Measurements from ENCODE around the gene ABHD3. TPM values are rescaled to one million over a fixed set of nuclear protein-coding genes. Genes with fewer than 3 reads are reported as not detected.
A peak's percentile ranks its signal among the peaks of the same experiment; 100 is the strongest.

Gene ABHD3
- total and polyA plus RNA-seq, 4 experiments from 2014 or later = 35.0 to 65.6 (median 53.5) TPM

- Mint-ChIP-seq H3K4me3 (peak overlapping the region; percentile 86 to 92 (median 88)), H3K27me3 (no peaks in the 10 kb centered on the region), H3K27ac (peak overlapping the region; percentile 16 to 93 (median 87)), H3K4me1 (peaks cover 37 to 75% (median 54%) of the 10 kb centered on the region in 4 donors), H3K9me3 (peaks cover 0 to 2% (median 0%) of the 10 kb centered on the region in 8 donors), H3K36me3 (peaks cover 0 to 6% of the 10 kb centered on the region in 2 donors)
- peak in 1 of 5 donors; percentile 34 for DNase-seq
- H3K9me3 ChIP-seq (ENCODE audit: control insufficient read depth in 1 of 2, low read length in 2 of 2) = no peaks in the 10 kb centered on the region
- no peaks in the 10 kb centered on the region for H3K36me3 ChIP-seq (ENCODE audit: insufficient read depth, low read length)
- ChIA-PET POLR2A (ENCODE audit: partially characterized antibody) (interaction anchor here (0.6 to 6.4 kb wide), 7 partner anchors 10 to 142 kb away, joined by 3 to 77 read pairs (median 6); partner anchors contain the start of genes ABHD3, ESCO1 and SNRPD1), CTCF (ENCODE audit: partially characterized antibody) (interaction anchor here (0.7 to 3.0 kb wide), 4 partner anchors 38 to 141 kb away, joined by 3 to 21 read pairs (median 5); partner anchors contain the start of genes ABHD3 and ESCO1)
- H3K4me1 ChIP-seq (ENCODE audit: insufficient read depth, low read length) = peaks cover 59% of the 10 kb centered on the region
- H3K4me3 ChIP-seq (ENCODE audit: low read length in 2 of 2) = peak overlapping the region in 1 of 2 donors; percentile 100
- H3K27ac ChIP-seq (ENCODE audit: low read depth, low read length) = peak overlapping the region; percentile 94
- intact Hi-C loops (cut with micrococcal nuclease) = no loop called here
- H3K27me3 ChIP-seq (ENCODE audit: insufficient read depth, low read length) = no peaks in the 10 kb centered on the region
These were observed 37.7 kb upstream of the ABHD3 start for GRCh38 chr18:21742315-21742687.

DNA sequence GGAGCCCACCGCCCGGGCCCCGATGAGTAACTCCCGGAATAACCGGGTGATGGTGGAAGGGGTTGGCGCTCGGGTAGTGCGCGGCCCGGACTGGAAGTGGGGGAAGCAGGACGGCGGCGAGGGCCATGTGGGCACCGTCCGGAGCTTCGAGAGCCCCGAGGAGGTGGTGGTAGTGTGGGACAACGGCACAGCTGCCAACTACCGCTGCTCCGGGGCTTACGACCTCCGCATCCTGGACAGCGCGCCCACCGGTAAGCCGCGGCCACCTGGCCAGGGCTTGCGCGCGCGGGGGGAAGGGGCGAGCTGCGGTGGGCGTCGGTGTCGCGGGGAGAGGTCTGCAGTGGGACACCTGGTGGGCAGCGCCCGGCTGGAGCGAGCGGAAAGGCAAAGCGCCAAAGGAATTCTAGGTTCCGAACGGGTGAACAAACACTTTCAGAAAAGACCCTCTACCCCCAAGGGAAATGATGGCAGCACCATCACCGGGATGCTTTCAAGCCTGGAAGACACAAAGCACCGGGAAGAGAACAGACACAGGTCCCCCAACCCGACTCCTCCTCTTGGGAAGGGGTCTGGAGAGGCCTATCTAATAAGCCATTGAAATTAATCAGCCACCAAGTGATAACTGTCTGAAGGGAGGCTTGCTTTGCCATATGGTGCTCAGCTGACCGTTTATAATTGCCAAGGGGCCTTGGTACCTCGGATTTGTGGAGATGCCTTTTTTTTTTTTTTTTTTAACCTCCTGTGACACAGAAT is 37.2 kb upstream of the ABHD3 start:
- Mint-ChIP-seq H3K9me3 (peaks cover 0 to 5% (median under 1%) of the 10 kb centered on the region in 8 donors), H3K36me3 (peaks cover 2 to 6% of the 10 kb centered on the region in 2 donors), H3K4me1 (peaks cover 34 to 70% (median 49%) of the 10 kb centered on the region in 4 donors), H3K4me3 (peak overlapping the region; percentile 86 to 92 (median 88)), H3K27me3 (no peaks in the 10 kb centered on the region), H3K27ac (peak overlapping the region; percentile 75 to 93 (median 88))
- Histone ChIP-seq H3K36me3 (ENCODE audit: insufficient read depth, low read length) (no peaks in the 10 kb centered on the region), H3K4me3 (ENCODE audit: low read length in 2 of 2) (peak overlapping the region in 1 of 2 donors; percentile 100), H3K4me1 (ENCODE audit: insufficient read depth, low read length) (peaks cover 54% of the 10 kb centered on the region), H3K27me3 (ENCODE audit: insufficient read depth, low read length) (no peaks in the 10 kb centered on the region), H3K9me3 (ENCODE audit: control insufficient read depth in 1 of 2, low read length in 2 of 2) (no peaks in the 10 kb centered on the region), H3K27ac (ENCODE audit: low read depth, low read length) (peak overlapping the region; percentile 94)
- intact Hi-C loops (cut with micrococcal nuclease) = loop anchor here (2.0 kb wide), 2 partner anchors 59 to 631 kb away; partner anchors contain the start of gene ROCK1
- POLR2A ChIA-PET (ENCODE audit: partially characterized antibody) = interaction anchor here (0.6 to 6.4 kb wide), 11 partner anchors 10 to 142 kb away, joined by 3 to 77 read pairs (median 6); partner anchors contain the start of genes ABHD3, ESCO1 and SNRPD1
- DNase-seq = peak in 3 of 5 donors; percentile 17 to 43 (median 21)
- CTCF ChIA-PET (ENCODE audit: partially characterized antibody) = interaction anchor here (0.7 to 3.0 kb wide), 5 partner anchors 37 to 141 kb away, joined by 3 to 21 read pairs (median 4); partner anchors contain the start of genes ABHD3 and ESCO1

GRCh38 chr18:21741312-21741561 is 36.7 kb upstream of the ABHD3 start:
- peak overlapping the region in 1 of 2 donors; percentile 100 for H3K4me3 ChIP-seq (ENCODE audit: low read length in 2 of 2)
- POLR2A ChIA-PET (ENCODE audit: partially characterized antibody) = interaction anchor here (0.7 to 6.4 kb wide), 8 partner anchors 9 to 141 kb away, joined by 3 to 77 read pairs (median 7); partner anchors contain the start of genes ABHD3 and ESCO1

GRCh38 chr18:21740538-21741311 is 36.2 kb upstream of the ABHD3 start, which contains the start of gene MIB1:
Gene MIB1 (plus strand): TSS chr18:21740792. CDS start chr18:21741584, 792 bp downstream.
- ChIA-PET CTCF (ENCODE audit: partially characterized antibody) (interaction anchor here (0.7 to 3.0 kb wide), 13 partner anchors 8 to 181 kb away, joined by 3 to 21 read pairs (median 4); partner anchors contain the start of genes ABHD3, ESCO1 and SNRPD1), POLR2A (ENCODE audit: partially characterized antibody) (interaction anchor here (0.6 to 6.4 kb wide), 16 partner anchors 9 to 141 kb away, joined by 3 to 77 read pairs (median 4); partner anchors contain the start of genes ABHD3, ESCO1 and SNRPD1)
- Mint-ChIP-seq H3K4me1 (peaks cover 29 to 70% (median 47%) of the 10 kb centered on the region in 4 donors), H3K27ac (peak within 1 kb of the TSS; percentile 91 to 98 (median 97)), H3K27me3 (no peaks in the 10 kb centered on the region), H3K4me3 (peak within 1 kb of the TSS; percentile 94 to 98 (median 95)), H3K9me3 (peaks cover 0 to 11% (median 2%) of the 10 kb centered on the region in 8 donors), H3K36me3 (peaks cover 3 to 6% of the 10 kb centered on the region in 2 donors)
- intact Hi-C loops (cut with micrococcal nuclease) = loop anchor here (1.0 to 2.0 kb wide), 5 partner anchors 36 to 630 kb away; partner anchors contain the start of genes ABHD3, ESCO1, ROCK1 and SNRPD1
- H3K9me3 ChIP-seq (ENCODE audit: control insufficient read depth in 1 of 2, low read length in 2 of 2) = no peaks in the 10 kb centered on the region
- peak within 1 kb of the TSS; percentile 94 for H3K27ac ChIP-seq (ENCODE audit: low read depth, low read length)
- peak; percentile 97 to 99 (median 98) for DNase-seq
- H3K27me3 ChIP-seq (ENCODE audit: insufficient read depth, low read length) = no peaks in the 10 kb centered on the region
- peak within 1 kb of the TSS in 1 of 2 donors; percentile 100 for H3K4me3 ChIP-seq (ENCODE audit: low read length in 2 of 2)
- H3K36me3 ChIP-seq (ENCODE audit: insufficient read depth, low read length) = no peaks in the 10 kb centered on the region
- peaks cover 47% of the 10 kb centered on the region for H3K4me1 ChIP-seq (ENCODE audit: insufficient read depth, low read length)

More at GRCh38 chr18:21741312-21741561, 36.7 kb upstream of the ABHD3 start:
- H3K9me3 Mint-ChIP-seq = peaks cover 0 to 10% (median 2%) of the 10 kb centered on the region in 8 donors
- Histone ChIP-seq H3K27ac (ENCODE audit: low read depth, low read length) (peak overlapping the region; percentile 94), H3K9me3 (ENCODE audit: control insufficient read depth in 1 of 2, low read length in 2 of 2) (no peaks in the 10 kb centered on the region), H3K27me3 (ENCODE audit: insufficient read depth, low read length) (no peaks in the 10 kb centered on the region), H3K4me1 (ENCODE audit: insufficient read depth, low read length) (peaks cover 49% of the 10 kb centered on the region), H3K36me3 (ENCODE audit: insufficient read depth, low read length) (no peaks in the 10 kb centered on the region)
- peaks cover 31 to 70% (median 47%) of the 10 kb centered on the region in 4 donors for H3K4me1 Mint-ChIP-seq
- H3K27ac Mint-ChIP-seq = no peak overlapping the region
- CTCF ChIA-PET (ENCODE audit: partially characterized antibody) = interaction anchor here (1.7 to 3.0 kb wide), 2 partner anchors 138 to 140 kb away, joined by 4 to 21 read pairs; partner anchors contain the start of gene ESCO1
- H3K36me3 Mint-ChIP-seq = peaks cover 3 to 6% of the 10 kb centered on the region in 2 donors
- no peaks in the 10 kb centered on the region for H3K27me3 Mint-ChIP-seq
- no peak for DNase-seq
- intact Hi-C loops (cut with micrococcal nuclease) = loop anchor here (2.0 kb wide), 2 partner anchors 58 to 630 kb away; partner anchors contain the start of gene ROCK1
- H3K4me3 Mint-ChIP-seq = peak overlapping the region in 5 of 8 donors; percentile 86 to 88 (median 88)

- H3K4me1 ChIP-seq (ENCODE audit: insufficient read depth, low read length) = peaks cover 45% of the 10 kb centered on the region
- ChIA-PET CTCF (ENCODE audit: partially characterized antibody) (interaction anchor here (0.7 to 3.0 kb wide), 15 partner anchors 8 to 181 kb away, joined by 3 to 21 read pairs (median 4); partner anchors contain the start of genes ABHD3, ESCO1 and SNRPD1), POLR2A (ENCODE audit: partially characterized antibody) (interaction anchor here (0.6 to 6.4 kb wide), 12 partner anchors 8 to 140 kb away, joined by 3 to 77 read pairs (median 6); partner anchors contain the start of genes ABHD3, ESCO1 and SNRPD1)
- Mint-ChIP-seq H3K9me3 (peaks cover 0 to 11% (median 2%) of the 10 kb centered on the region in 8 donors), H3K36me3 (peaks cover 3 to 6% of the 10 kb centered on the region in 2 donors), H3K4me3 (peak overlapping the region; percentile 94 to 98 (median 95)), H3K27ac (peak overlapping the region; percentile 91 to 98 (median 97)), H3K27me3 (no peaks in the 10 kb centered on the region), H3K4me1 (peaks cover 24 to 67% (median 44%) of the 10 kb centered on the region in 4 donors)
- H3K9me3 ChIP-seq (ENCODE audit: control insufficient read depth in 1 of 2, low read length in 2 of 2) = no peaks in the 10 kb centered on the region
- DNase-seq = no peak
- no peaks in the 10 kb centered on the region for H3K36me3 ChIP-seq (ENCODE audit: insufficient read depth, low read length)
- no peaks in the 10 kb centered on the region for H3K27me3 ChIP-seq (ENCODE audit: insufficient read depth, low read length)
- H3K4me3 ChIP-seq (ENCODE audit: low read length in 2 of 2) = peak overlapping the region in 1 of 2 donors; percentile 100
- H3K27ac ChIP-seq (ENCODE audit: low read depth, low read length) = no peak overlapping the region
- intact Hi-C loops (cut with micrococcal nuclease) = loop anchor here (1.0 to 2.0 kb wide), 5 partner anchors 36 to 629 kb away; partner anchors contain the start of genes ABHD3, ESCO1, ROCK1 and SNRPD1
These were observed 35.3 kb upstream of the ABHD3 start for GRCh38 chr18:21739604-21740537.

Data from CD4-positive, alpha-beta memory T cell (primary cell).